GM12878 (cell line): ENCODE measurements around the gene GGN. TPM values are rescaled to one million over a fixed set of nuclear protein-coding genes. Genes with fewer than 3 reads are reported as not detected.

ENCODE experiments used
- ATAC-seq: fragments of 200-7000 bp; cut with Tn5 transposase; 3 replicates; pipeline ENCODE4 v1.9.1; 2020; ENCODE audit warnings: mild to moderate bottlenecking, moderate library complexity
- BruUV-seq: library from RNA; stranded (reverse); fragments of 400-500 nt; replicated peaks from 2 replicates; lab custom pipeline; 2021; lab: Mats Ljungman, UMichigan
- CTCF ChIA-PET: fragments of 300-600 bp; sonication (Branson Sonifier 250); formaldehyde crosslinking; extraction: SDS; loops from one replicate; lab custom pipeline; 2021; ENCODE audit warnings: inconsistent platforms; lab: Yijun Ruan, JAX
- POLR2A ChIA-PET: fragments of 350-600 bp; formaldehyde crosslinking; extraction: SDS; loops from one replicate; lab custom pipeline; 2021; ENCODE audit warnings: inconsistent platforms; lab: Charles Lee
- RAD21 ChIA-PET: fragments of 300-600 bp; sonication (Branson Sonifier 250); formaldehyde crosslinking; loops from one replicate; lab custom pipeline; 2023; ENCODE audit warnings: antibody characterized with exemption; ENCODE audit not compliant: unreplicated experiment; lab: Charles Lee
- SMC1A ChIA-PET: fragments of 300-600 bp; sonication (Branson Sonifier 250); formaldehyde crosslinking; loops from one replicate; lab custom pipeline; 2023; ENCODE audit not compliant: unreplicated experiment, uncharacterized antibody; lab: Charles Lee
- DNase-seq: peaks from one replicate; pipeline ENCODE4 v3.0.0-alpha.2; 2011; ENCODE audit warnings: low read depth, low spot score
- FAIRE-seq: peaks from 3 replicates; lab custom pipeline; 2011; peaks lifted over from hg19 to GRCh38; lab: Jason Lieb, UNC
- H2AFZ ChIP-seq: 2 replicates; pipeline ENCODE4 v1.6.0; 2011; ENCODE audit warnings: low read depth, low read length, control low read depth; ENCODE audit not compliant: control insufficient read depth
- H3K27ac ChIP-seq: 2 replicates; pipeline ENCODE4 v1.5.1; 2011; ENCODE audit warnings: control low read depth; ENCODE audit not compliant: control insufficient read depth, insufficient read depth
- H3K27me3 ChIP-seq, 2 experiments: replicated peaks in 1 of 2; 2 replicates each; pipeline versions ENCODE4 v1.6.0 to v1.6.1; 2011; ENCODE audit warnings: low read length in 1 of 2; ENCODE audit not compliant: control insufficient read depth in 2 of 2, insufficient read depth in 2 of 2
- H3K36me3 ChIP-seq, 2 experiments: 2 replicates each; pipeline ENCODE4 v1.5.1; 2011; ENCODE audit warnings: low read length in 1 of 2; ENCODE audit not compliant: control insufficient read depth in 2 of 2, insufficient read depth in 2 of 2
- H3K4me1 ChIP-seq: 2 replicates; pipeline ENCODE4 v1.6.1; 2011; ENCODE audit warnings: mild to moderate bottlenecking, low read length, moderate library complexity, mixed read lengths; ENCODE audit not compliant: control insufficient read depth, insufficient read depth
- H3K4me2 ChIP-seq: 2 replicates; pipeline ENCODE4 v1.6.0; 2011; ENCODE audit warnings: control low read depth; ENCODE audit not compliant: control insufficient read depth, insufficient read depth
- H3K4me3 ChIP-seq: fragments of 200-600 bp; sonication (generic); 2 replicates; pipeline ENCODE4 v1.5.1; 2016
- H3K79me2 ChIP-seq: 2 replicates; pipeline ENCODE4 v1.6.0; 2011; ENCODE audit warnings: low read length; ENCODE audit not compliant: control insufficient read depth, insufficient read depth
- H3K9ac ChIP-seq: 2 replicates; pipeline ENCODE4 v1.8.0; 2011; ENCODE audit warnings: low read length, control low read depth, mixed read lengths; ENCODE audit not compliant: control insufficient read depth, insufficient read depth
- H3K9me3 ChIP-seq: replicated peaks from 3 replicates; pipeline ENCODE4 v1.5.1; 2011; ENCODE audit warnings: mild to moderate bottlenecking, low read length; ENCODE audit not compliant: control insufficient read depth, insufficient read depth
- H4K20me1 ChIP-seq: 2 replicates; pipeline ENCODE4 v1.6.0; 2011; ENCODE audit not compliant: control insufficient read depth, insufficient read depth
- BCLAF1 ChIP-seq: fragments of 450-650 bp; IDR thresholded peaks from 2 replicates; pipeline ENCODE4 v1.6.1; 2017; ENCODE audit warnings: antibody characterized with exemption, mild to moderate bottlenecking, moderate library complexity
- CBFB ChIP-seq: IDR thresholded peaks from 2 replicates; pipeline ENCODE4 v1.6.1; 2016; ENCODE audit warnings: antibody characterized with exemption, low read depth
- CREB1 ChIP-seq: IDR thresholded peaks from 2 replicates; pipeline ENCODE4 v1.6.1; 2012; ENCODE audit warnings: low read depth, mild to moderate bottlenecking, inconsistent platforms
- ETV6 ChIP-seq, 2 experiments: fragments of 450-650 bp in 1 of 2; IDR thresholded peaks in 1 of 2; conservative IDR thresholded peaks in 1 of 2; 2 replicates each; pipeline ENCODE4 v1.6.1; 2014; ENCODE audit warnings: antibody characterized with exemption in 1 of 2, borderline replicate concordance in 1 of 2, low read depth in 1 of 2, mild to moderate bottlenecking in 1 of 2, moderate library complexity in 1 of 2
- GATAD2B ChIP-seq: fragments of 450-650 bp; conservative IDR thresholded peaks from 2 replicates; pipeline ENCODE4 v1.6.1; 2017; ENCODE audit warnings: low read depth, mild to moderate bottlenecking, moderate library complexity
- MLLT1 ChIP-seq: fragments of 450-650 bp; IDR thresholded peaks from 2 replicates; pipeline ENCODE4 v1.6.1; 2016; ENCODE audit warnings: mild to moderate bottlenecking
- MYB ChIP-seq: fragments of 150-350 bp; IDR thresholded peaks from 2 replicates; pipeline ENCODE4 v1.6.1; 2014; ENCODE audit warnings: mild to moderate bottlenecking, low read depth, low read length, borderline replicate concordance
- MYC ChIP-seq: IDR thresholded peaks from 2 replicates; pipeline ENCODE4 v1.6.1; 2011; ENCODE audit warnings: mild to moderate bottlenecking, low read length, moderate library complexity, inconsistent platforms; ENCODE audit not compliant: insufficient read depth, insufficient replicate concordance, insufficient read length, severe bottlenecking
- RFX5 ChIP-seq: IDR thresholded peaks from 2 replicates; pipeline ENCODE4 v1.6.1; 2011; ENCODE audit warnings: low read depth, low read length, improper control_type of control experiment
- SMC3 ChIP-seq: IDR thresholded peaks from 2 replicates; pipeline ENCODE4 v1.6.1; 2011; ENCODE audit warnings: low read length, improper control_type of control experiment, borderline replicate concordance
- SUPT20H ChIP-seq: IDR thresholded peaks from 2 replicates; pipeline ENCODE4 v1.6.1; 2011; ENCODE audit warnings: low read depth, mild to moderate bottlenecking, low read length, moderate library complexity, borderline replicate concordance; ENCODE audit not compliant: control insufficient read depth
- SUZ12 ChIP-seq: fragments of 200-600 bp; sonication (generic); IDR thresholded peaks from one replicate; pipeline ENCODE4 v1.6.1; 2018; ENCODE audit warnings: antibody characterized with exemption, mild to moderate bottlenecking; ENCODE audit not compliant: unreplicated experiment
- TAF1 ChIP-seq: IDR thresholded peaks from 2 replicates; pipeline ENCODE4 v1.6.1; 2011; ENCODE audit warnings: mild to moderate bottlenecking, low read depth, low read length, borderline replicate concordance
- YBX1 ChIP-seq: fragments of 450-650 bp; IDR thresholded peaks from 2 replicates; pipeline ENCODE4 v1.6.1; 2016; ENCODE audit warnings: antibody characterized with exemption
- WGBS: methylation state at CpG from one replicate; pipeline ENCODE4 v1.1.6; 2016; ENCODE audit warnings: low lambda C conversion rate; ENCODE audit not compliant: insufficient replicate concordance, insufficient coverage; ENCODE audit errors: missing lambda C conversion rate; 5-methylcytosine and 5-hydroxymethylcytosine counted together
- in situ Hi-C: fragments of 300-500 bp; cut with MboI; formaldehyde crosslinking; loops from 9 replicates; pipeline ENCODE4 v1.14.3; 2018; ENCODE audit warnings: mixed read lengths
- intact Hi-C: fragments of 100-400 bp; cut with micrococcal nuclease; formaldehyde crosslinking; loops from one replicate; pipeline ENCODE4 v1.14.2; 2022; ENCODE audit not compliant: unreplicated experiment
- polyA plus RNA-seq, 11 experiments: library from polyadenylated mRNA; depleted of rRNA in 4 of 11; unstranded in 6 of 11; stranded (reverse) in 5 of 11; fragments of >200 nt; fragmentation: Nextera tagmentation in 4 of 11; fragmentation: Illumina TruSeq in 1 of 11; extraction: Ambion mirVana in 4 of 11; extraction: Trizol in 1 of 11; gene quantifications; 1 replicate in 1 of 11; 2 replicates in 10 of 11; pipeline versions ENCODE4 v1.2.1 to v1.2.3, GENCODE V29; 2011 to 2016; ENCODE audit warnings: inconsistent platforms in 2 of 11, missing spikeins in 2 of 11, low read depth in 1 of 11
- total RNA-seq, 4 experiments: library from RNA; depleted of rRNA in 3 of 4; stranded (reverse); fragments of >200 nt in 3 of 4; fragmentation: Illumina TruSeq in 1 of 4; extraction: Trizol in 1 of 4; gene quantifications; 2 replicates each; pipeline versions ENCODE4 v1.2.1 to v1.2.3, GENCODE V29; 2013 to 2021
- TF ChIP-seq, protein P1 (sequence below), 3 experiments: IDR thresholded peaks in 2 of 3; conservative IDR thresholded peaks in 1 of 3; 2 replicates each; pipeline ENCODE4 v1.5.1; 2011; ENCODE audit warnings: low read depth in 3 of 3, low read length in 3 of 3, mild to moderate bottlenecking in 3 of 3, control low read depth in 2 of 3, moderate library complexity in 2 of 3, inconsistent platforms in 1 of 3, mixed read lengths in 1 of 3; ENCODE audit not compliant: control insufficient read depth in 2 of 3, insufficient read depth in 1 of 3; ENCODE audit errors: extremely low read depth in 1 of 3
- TF ChIP-seq, protein P2 (sequence below): fragments of 450-650 bp; IDR thresholded peaks from 2 replicates; pipeline ENCODE4 v1.6.1; 2017; ENCODE audit warnings: mild to moderate bottlenecking

The GGN gene
- total and polyA plus RNA-seq, 10 of the 15 experiments (the other 5 are each of a cell fraction or from before 2014, with no cell fraction given), result not detected

DNA sequence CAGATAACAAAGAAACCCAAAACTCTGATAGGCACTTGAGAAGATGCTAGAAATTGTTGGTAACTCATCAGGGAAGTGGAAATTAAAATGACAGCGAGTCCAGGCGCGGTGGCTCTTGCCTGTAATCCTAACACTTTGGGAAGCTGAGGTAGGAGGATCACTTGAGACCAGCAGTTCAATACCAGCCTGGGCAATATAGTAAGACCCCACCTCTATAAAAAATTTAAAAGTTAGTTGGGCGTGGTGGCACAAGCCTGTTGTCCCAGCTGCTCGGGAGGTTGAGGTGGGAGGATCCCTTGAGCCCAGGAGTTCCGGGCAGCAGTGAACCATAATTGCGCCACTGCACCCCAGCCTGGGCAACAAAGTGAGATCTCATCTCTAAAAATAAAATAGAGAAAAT is 43.1 kb upstream of the GGN start:
- Histone ChIP-seq H3K9ac (no peak overlapping the region), H4K20me1 (no peaks in the 10 kb centered on the region), H3K36me3 (no peaks in the 10 kb centered on the region), H3K4me3 (no peak overlapping the region), H3K4me2 (no peak overlapping the region), H3K27ac (no peak overlapping the region), H3K27me3 (no peaks in the 10 kb centered on the region), H3K79me2 (no peaks in the 10 kb centered on the region), H2AFZ (no peak overlapping the region), H3K4me1 (peaks cover 13% of the 10 kb centered on the region), H3K9me3 (no peaks in the 10 kb centered on the region)
- in situ Hi-C loops (no loop called here), intact Hi-C loops (no loop called here)
- ChIA-PET RAD21 (no interaction called here), SMC1A (no interaction called here), CTCF (interaction anchor here (1.1 kb wide), 1 partner anchor 113 kb away, joined by 3 read pairs; no protein-coding TSS in a partner anchor), POLR2A (no interaction called here)
- no peak for FAIRE-seq
- 60% methylated on average over 7 of the region's 7 CpGs for WGBS
- BruUV-seq, result no TSS peak
- DNase-seq, result no peak
- TF ChIP-seq MLLT1, result no peak
- TF ChIP-seq, protein P1, sequence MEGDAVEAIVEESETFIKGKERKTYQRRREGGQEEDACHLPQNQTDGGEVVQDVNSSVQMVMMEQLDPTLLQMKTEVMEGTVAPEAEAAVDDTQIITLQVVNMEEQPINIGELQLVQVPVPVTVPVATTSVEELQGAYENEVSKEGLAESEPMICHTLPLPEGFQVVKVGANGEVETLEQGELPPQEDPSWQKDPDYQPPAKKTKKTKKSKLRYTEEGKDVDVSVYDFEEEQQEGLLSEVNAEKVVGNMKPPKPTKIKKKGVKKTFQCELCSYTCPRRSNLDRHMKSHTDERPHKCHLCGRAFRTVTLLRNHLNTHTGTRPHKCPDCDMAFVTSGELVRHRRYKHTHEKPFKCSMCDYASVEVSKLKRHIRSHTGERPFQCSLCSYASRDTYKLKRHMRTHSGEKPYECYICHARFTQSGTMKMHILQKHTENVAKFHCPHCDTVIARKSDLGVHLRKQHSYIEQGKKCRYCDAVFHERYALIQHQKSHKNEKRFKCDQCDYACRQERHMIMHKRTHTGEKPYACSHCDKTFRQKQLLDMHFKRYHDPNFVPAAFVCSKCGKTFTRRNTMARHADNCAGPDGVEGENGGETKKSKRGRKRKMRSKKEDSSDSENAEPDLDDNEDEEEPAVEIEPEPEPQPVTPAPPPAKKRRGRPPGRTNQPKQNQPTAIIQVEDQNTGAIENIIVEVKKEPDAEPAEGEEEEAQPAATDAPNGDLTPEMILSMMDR (IDR thresholded peaks at IDR 0.05 in 2 of 3, conservative IDR thresholded peaks at IDR 0.05 in 1 of 3; ENCODE audit: control insufficient read depth in 2 of 3, extremely low read depth in 1 of 3, insufficient read depth in 1 of 3, low read depth in 3 of 3, low read length in 3 of 3), result no peak
- TF ChIP-seq, protein P2, sequence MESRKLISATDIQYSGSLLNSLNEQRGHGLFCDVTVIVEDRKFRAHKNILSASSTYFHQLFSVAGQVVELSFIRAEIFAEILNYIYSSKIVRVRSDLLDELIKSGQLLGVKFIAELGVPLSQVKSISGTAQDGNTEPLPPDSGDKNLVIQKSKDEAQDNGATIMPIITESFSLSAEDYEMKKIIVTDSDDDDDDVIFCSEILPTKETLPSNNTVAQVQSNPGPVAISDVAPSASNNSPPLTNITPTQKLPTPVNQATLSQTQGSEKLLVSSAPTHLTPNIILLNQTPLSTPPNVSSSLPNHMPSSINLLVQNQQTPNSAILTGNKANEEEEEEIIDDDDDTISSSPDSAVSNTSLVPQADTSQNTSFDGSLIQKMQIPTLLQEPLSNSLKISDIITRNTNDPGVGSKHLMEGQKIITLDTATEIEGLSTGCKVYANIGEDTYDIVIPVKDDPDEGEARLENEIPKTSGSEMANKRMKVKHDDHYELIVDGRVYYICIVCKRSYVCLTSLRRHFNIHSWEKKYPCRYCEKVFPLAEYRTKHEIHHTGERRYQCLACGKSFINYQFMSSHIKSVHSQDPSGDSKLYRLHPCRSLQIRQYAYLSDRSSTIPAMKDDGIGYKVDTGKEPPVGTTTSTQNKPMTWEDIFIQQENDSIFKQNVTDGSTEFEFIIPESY, result no peak
- no peak for TF ChIP-seq SUPT20H
- no peak for TF ChIP-seq YBX1
- no peak for TF ChIP-seq CBFB
- no peak for TF ChIP-seq GATAD2B
- no peak for TF ChIP-seq RFX5
- no peak for TF ChIP-seq CREB1
- TF ChIP-seq BCLAF1, result no peak
- TF ChIP-seq MYC, result no peak
- no peak for TF ChIP-seq SUZ12
- TF ChIP-seq MYB, result no peak
- no peak for TF ChIP-seq ETV6 (conservative IDR thresholded peaks at IDR 0.05 in 1 of 2, IDR thresholded peaks at IDR 0.05 in 1 of 2; ENCODE audit: borderline replicate concordance in 1 of 2, low read depth in 1 of 2)
- TF ChIP-seq SMC3, result no peak
- TF ChIP-seq TAF1, result no peak
- no peak for ATAC-seq
